ENCODE data around the gene MCM7.
"Not testable (repeated sequence)": the region's sequence is repeated elsewhere in the genome, so short reads cannot be mapped to it uniquely, and the experiment has no call there.

Gene MCM7

DNA sequence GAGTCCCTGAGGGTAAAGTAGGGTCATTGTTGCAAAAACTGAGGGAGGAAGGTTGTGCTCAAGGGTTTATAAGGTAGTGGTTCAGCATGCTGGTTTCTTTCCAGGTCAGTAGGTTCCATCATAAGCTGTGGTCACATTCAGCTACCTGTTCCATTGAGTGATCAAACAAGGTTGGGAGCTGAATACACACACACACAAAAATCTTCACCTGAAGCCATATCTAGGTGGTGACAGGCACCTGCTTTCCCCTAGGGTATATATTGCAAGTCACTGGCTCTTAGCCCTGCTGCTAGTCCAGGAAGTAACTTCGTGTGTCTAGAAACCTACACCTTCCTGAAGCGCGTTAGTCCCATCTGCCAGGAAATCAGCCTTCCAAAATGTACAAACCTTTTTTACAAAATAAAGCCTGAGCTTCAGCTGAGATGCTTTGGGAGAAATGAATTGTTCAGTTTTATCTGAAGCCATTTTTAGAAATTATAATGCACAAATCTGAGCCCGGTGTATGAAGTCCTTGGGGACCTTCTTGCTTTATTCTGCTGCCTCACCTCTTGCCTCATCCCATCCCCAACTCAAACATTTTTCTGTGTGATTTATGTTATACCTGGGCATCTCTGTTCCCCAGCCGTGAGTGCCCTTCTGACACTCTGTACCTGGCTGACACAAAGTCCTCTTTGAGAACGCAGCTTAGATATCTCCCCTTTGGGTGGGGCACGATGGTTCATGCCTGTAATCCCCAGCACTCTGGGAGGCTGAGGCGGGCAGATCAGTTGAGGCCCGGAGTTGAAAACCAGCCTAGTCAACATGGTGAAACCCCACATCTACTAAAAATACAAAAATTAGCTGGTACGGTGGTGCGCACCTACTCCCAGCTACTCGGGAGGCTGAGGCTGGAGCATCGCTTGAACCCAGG is 36.9 kb upstream of the MCM7 start:
- TF ChIP-seq, protein P1, sequence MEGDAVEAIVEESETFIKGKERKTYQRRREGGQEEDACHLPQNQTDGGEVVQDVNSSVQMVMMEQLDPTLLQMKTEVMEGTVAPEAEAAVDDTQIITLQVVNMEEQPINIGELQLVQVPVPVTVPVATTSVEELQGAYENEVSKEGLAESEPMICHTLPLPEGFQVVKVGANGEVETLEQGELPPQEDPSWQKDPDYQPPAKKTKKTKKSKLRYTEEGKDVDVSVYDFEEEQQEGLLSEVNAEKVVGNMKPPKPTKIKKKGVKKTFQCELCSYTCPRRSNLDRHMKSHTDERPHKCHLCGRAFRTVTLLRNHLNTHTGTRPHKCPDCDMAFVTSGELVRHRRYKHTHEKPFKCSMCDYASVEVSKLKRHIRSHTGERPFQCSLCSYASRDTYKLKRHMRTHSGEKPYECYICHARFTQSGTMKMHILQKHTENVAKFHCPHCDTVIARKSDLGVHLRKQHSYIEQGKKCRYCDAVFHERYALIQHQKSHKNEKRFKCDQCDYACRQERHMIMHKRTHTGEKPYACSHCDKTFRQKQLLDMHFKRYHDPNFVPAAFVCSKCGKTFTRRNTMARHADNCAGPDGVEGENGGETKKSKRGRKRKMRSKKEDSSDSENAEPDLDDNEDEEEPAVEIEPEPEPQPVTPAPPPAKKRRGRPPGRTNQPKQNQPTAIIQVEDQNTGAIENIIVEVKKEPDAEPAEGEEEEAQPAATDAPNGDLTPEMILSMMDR (conservative IDR thresholded peaks at IDR 0.05) = no peak
- no peak for TF ChIP-seq ZFX (IDR thresholded peaks at IDR 0.05)
- H3K27ac ChIP-seq = no peak overlapping the region

DNA sequence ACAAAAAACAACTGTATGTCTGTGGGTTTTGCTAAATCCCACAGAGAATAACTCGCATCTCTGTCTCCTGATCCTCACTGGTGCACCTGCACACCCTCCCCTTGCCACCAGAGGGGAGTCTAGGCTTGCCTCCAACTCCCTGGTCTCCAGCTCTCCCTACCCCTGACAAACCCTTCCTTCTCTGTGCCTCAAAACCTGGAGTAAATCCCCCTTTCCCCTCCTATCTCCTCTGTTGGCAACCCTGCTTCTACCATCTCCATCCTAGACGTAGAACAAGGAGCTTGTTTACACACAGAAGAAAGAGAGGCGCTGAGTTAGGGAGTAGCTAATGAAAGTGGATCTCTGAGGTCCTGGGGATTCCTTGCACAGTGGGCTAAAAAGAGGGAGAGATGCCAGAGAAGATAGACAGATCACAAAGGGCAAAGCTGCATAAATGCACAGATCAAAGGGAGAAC is 31.5 kb upstream of the MCM7 start:
- H3K27ac ChIP-seq = no peak overlapping the region
- no peak for TF ChIP-seq ZFX (IDR thresholded peaks at IDR 0.05)
- TF ChIP-seq, protein P1 (conservative IDR thresholded peaks at IDR 0.05) = peak; percentile 94

DNA sequence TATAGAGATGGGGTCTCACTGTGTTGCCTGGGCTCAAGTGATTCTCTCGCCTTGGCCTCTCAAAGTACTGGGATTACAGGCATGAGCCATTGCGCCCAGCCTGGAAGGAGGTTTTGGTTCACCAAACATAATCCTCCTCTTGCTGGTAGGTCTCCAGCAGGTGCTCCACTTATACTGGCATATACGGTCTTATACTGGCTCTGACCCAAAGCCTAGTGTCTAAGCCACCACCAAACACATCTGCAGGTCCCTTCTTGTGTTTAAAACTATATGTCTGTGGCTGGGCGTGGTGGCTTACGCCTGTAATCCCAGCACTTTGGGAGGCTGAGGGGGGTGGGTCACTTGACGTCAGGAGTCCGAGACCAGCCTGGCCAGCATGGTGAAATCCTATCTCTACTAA is 30.9 kb upstream of the MCM7 start:
- TF ChIP-seq, protein P1 (conservative IDR thresholded peaks at IDR 0.05) = no peak
- TF ChIP-seq ZFX (IDR thresholded peaks at IDR 0.05) = no peak

DNA sequence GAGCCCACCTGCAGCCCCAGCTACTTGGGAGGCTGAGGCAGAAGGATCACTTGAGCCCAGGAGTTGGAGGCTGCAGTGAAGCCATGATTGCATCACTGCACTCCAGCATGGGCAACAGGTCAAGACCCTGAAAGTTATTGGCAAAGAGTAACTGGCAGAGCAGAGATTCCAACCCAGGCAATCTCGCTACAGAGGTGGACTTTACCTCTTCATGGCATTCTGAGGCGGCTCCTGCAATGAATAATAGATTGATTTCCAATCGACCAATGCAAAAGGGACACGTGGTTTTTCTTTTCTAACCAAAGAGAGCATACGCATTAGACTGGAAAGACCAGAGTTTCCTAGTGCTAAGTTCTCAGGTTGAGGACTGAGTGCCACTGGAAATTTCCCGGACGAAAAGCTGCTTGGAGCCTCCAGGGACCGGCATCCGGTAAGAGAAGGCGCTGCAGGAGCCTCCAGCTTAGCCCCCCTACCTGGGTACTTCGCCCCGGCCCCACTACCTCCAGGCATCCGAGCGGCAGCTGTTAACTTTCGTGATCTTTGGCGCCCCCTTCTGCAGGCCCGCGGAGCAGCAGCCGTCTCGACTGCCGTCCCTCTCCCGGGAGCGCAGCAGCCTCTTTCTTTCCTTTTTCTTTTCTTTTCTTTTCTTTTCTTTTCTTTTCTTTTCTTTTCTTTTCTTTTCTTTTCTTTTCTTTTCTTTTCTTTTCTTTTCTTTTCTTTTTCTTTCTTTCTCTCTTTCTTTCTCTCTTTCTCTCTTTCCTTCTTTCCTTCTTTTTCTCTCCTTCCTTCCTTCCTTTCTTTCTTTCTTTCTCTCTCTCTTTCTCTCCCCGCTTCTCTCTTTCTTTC is 29.6 kb upstream of the MCM7 start:
- no peak overlapping the region for H3K27ac ChIP-seq
- TF ChIP-seq ZFX (IDR thresholded peaks at IDR 0.05) = no peak
- TF ChIP-seq, protein P1 (conservative IDR thresholded peaks at IDR 0.05) = peak; percentile 98

More for the DNA sequence above, 30.9 kb upstream of the MCM7 start:
- H3K27ac ChIP-seq = no peak overlapping the region

DNA sequence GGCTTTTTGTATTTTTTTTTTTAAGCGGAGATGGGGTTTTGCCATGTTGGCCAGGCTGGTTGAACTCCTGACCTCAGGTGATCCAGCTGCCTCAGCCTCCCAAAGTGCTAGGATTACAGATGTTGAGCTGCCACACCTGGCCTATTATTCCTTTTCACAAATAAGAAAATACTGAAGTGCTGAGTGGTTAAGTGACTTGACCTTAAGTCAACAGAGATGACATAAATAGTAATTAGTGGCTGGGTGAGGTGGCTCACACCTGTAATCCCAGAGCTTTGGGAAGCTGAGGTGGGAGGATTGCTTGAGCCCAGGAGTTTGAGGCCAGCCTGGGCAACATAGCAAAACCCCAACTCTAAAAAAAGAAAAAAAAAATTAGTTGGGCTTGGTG is 29.0 kb upstream of the MCM7 start:
- not testable (repeated sequence) for H3K27ac ChIP-seq

DNA sequence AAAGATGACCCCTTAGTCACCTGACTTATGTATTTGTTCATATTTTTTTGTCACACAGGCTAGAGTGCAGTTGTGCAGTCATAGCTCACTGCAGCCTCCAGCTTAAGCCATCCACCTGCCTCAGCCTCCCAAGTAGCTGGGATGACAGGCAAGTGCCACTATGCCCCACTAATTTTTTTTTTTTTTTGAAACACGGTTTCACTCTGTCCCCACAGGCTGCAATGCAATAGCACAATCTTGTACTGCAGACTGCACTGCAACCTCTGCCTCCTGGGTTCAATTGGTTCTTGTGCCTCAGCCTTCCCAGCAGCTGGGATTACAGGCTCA is 27.4 kb upstream of the MCM7 start:
- no peak overlapping the region for H3K27ac ChIP-seq
- TF ChIP-seq ZFX (IDR thresholded peaks at IDR 0.05) = no peak
- TF ChIP-seq, protein P1 (conservative IDR thresholded peaks at IDR 0.05) = no peak

DNA sequence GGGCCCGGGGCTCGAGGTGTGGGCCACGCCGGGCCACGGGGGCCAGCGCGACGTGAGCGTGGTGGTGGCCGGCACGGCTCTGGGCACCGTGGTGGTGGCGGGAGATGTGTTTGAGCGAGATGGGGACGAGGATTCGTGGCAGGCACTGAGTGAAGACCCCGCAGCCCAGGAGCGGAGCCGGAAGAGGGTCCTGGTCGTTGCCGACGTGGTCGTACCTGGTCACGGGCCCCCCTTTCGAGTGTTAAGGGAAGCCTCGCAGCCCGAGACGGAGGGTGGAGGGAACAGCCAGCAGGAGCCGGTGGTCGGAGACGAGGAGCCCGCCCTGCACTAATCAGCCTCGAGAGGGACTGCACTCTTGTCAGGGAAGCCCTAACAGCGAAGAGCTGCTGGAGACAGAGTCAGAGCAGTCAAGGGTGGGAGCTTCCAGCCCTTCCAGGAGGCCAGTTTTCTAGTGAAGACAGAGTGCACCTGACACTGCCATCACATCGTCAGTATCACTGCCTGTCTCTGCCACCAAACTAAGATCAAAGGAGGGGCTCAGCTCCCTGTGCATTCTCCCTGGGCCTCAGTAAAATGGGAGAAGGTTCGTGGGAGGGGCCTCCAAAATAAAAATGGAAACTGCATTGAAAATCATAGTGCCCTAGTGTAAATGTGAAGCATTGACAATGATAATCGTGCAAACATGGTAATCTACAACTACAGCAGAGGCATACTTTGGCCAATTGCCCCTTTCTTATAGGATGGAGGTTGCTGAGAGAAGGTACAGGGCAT is 26.9 kb upstream of the MCM7 start:
- peak overlapping the region; percentile 95 for H3K27ac ChIP-seq
- TF ChIP-seq ZFX (IDR thresholded peaks at IDR 0.05) = no peak
- TF ChIP-seq, protein P1 (conservative IDR thresholded peaks at IDR 0.05) = no peak

Measured in C4-2B (cell line).